ENCODE results near the gene CACFD1. TPM values are rescaled to one million over a fixed set of nuclear protein-coding genes. Genes with fewer than 3 reads are reported as not detected.
A peak's percentile ranks its signal among the peaks of the same experiment; 100 is the strongest.

Gene CACFD1
- total RNA-seq, 1 donor from 2014 or later = 39.8 TPM

DNA sequence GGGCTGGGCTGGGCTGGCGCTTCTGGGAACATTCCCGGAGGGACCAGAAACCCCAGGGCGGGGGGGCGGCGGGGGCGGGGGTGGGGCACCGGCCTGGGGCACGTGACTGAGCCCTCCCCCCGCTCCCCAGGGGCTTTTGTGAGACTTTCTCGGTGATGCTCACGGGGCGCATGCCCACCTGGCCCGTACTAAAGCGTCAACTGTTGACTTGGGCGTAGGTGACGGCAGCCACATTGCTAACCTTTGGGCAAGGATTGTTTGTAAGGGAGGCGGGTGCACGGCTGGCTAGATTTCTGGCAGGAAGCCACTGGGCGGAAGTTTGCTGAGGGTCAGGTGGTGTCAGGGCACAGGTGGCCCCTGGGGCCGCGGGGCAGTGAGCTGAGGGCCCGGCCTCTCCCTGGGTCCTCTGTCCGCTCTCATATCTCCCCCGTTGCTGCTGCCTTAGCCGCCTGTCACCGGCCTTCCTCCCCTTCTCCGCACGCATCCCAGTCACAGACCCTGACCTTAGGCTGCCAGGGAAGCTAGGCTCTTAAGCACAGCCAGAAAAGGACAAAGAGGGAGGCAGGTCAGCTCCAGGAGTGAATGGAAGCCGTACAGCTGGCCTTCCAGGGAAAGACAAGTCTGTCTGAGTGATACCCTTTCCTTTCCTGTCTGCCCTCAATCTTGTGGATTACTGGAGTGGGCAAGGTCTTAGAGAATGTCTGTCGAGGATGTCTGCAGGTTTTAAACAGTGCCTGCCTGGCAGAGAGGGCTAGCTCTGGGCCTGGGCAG is 812 bp downstream of the CACFD1 start:
- Histone ChIP-seq H3K27ac (peak overlapping the region; percentile 89), H3K9me3 (no peaks in the 10 kb centered on the region), H3K4me3 (peak overlapping the region; percentile 59), H3K27me3 (no peaks in the 10 kb centered on the region), H3K36me3 (peaks cover 7% of the 10 kb centered on the region), H3K4me1 (peaks cover 13% of the 10 kb centered on the region)
- intact Hi-C loops (cut with DNase I) = no loop called here
- peak; percentile 89 for DNase-seq
- TF ChIP-seq, protein P1, sequence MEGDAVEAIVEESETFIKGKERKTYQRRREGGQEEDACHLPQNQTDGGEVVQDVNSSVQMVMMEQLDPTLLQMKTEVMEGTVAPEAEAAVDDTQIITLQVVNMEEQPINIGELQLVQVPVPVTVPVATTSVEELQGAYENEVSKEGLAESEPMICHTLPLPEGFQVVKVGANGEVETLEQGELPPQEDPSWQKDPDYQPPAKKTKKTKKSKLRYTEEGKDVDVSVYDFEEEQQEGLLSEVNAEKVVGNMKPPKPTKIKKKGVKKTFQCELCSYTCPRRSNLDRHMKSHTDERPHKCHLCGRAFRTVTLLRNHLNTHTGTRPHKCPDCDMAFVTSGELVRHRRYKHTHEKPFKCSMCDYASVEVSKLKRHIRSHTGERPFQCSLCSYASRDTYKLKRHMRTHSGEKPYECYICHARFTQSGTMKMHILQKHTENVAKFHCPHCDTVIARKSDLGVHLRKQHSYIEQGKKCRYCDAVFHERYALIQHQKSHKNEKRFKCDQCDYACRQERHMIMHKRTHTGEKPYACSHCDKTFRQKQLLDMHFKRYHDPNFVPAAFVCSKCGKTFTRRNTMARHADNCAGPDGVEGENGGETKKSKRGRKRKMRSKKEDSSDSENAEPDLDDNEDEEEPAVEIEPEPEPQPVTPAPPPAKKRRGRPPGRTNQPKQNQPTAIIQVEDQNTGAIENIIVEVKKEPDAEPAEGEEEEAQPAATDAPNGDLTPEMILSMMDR (IDR thresholded peaks at IDR 0.05) = no peak
- ATAC-seq = peak; percentile 29

DNA sequence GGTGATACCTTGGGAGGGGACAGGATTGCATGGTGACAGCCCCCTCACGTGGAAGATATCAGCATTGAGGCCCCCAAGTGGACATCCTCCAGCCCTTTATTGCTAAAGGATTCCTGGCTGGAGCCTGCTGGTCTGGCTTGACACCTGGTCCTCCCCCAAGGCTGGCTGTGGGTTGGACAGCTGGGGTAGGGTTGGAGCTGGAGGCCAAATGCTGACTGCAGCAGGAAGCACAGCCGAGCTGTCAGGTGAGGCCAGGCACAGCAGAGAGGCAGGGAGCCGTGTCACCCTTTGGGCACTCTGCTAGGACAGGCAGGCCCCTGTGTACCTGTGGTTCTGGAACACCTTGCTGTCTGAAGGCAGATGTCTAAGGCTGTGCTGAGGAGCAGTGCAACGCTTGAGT is 2.2 kb downstream of the CACFD1 start:
- intact Hi-C loops (cut with DNase I) = no loop called here
- DNase-seq (no peak), ATAC-seq (no peak)
- no peaks in the 10 kb centered on the region for H3K9me3 ChIP-seq
- TF ChIP-seq, protein P1 (IDR thresholded peaks at IDR 0.05) = no peak
- peaks cover 13% of the 10 kb centered on the region for H3K4me1 ChIP-seq
- no peak overlapping the region for H3K27ac ChIP-seq
- H3K27me3 ChIP-seq = no peaks in the 10 kb centered on the region
- no peak overlapping the region for H3K4me3 ChIP-seq
- H3K36me3 ChIP-seq = peaks cover 10% of the 10 kb centered on the region

DNA sequence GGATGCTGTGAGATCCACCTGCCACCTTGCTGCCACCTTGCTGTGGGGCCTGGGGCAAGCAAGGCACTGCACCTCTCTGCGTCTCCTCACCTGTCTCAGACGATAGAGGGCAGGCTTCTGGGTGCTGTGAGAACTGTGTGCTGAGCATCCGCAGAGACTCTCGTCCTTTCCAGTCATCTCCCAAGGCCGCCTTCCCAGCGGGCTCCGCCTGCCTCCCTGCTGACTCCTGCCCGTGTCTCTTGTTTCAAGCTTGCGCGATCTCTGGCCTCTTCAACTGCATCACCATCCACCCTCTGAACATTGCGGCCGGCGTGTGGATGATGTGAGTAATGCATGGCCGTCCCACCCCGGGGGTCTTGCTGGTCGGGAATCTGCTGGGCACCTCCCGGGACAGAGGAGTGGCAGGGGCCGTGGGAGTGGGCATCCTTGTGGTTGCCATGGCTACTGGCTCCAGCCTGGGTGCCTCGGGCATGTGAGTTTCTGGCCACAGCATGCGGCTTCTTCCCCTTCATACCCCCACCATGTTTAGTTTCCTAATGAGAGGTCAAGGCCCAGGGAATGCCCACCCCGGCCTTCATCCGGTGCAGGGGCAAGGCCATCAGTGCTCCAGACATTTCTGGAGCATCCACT is 3.6 kb downstream of the CACFD1 start:
- intact Hi-C loops (cut with DNase I) = no loop called here
- no peak overlapping the region for H3K27ac ChIP-seq

DNA sequence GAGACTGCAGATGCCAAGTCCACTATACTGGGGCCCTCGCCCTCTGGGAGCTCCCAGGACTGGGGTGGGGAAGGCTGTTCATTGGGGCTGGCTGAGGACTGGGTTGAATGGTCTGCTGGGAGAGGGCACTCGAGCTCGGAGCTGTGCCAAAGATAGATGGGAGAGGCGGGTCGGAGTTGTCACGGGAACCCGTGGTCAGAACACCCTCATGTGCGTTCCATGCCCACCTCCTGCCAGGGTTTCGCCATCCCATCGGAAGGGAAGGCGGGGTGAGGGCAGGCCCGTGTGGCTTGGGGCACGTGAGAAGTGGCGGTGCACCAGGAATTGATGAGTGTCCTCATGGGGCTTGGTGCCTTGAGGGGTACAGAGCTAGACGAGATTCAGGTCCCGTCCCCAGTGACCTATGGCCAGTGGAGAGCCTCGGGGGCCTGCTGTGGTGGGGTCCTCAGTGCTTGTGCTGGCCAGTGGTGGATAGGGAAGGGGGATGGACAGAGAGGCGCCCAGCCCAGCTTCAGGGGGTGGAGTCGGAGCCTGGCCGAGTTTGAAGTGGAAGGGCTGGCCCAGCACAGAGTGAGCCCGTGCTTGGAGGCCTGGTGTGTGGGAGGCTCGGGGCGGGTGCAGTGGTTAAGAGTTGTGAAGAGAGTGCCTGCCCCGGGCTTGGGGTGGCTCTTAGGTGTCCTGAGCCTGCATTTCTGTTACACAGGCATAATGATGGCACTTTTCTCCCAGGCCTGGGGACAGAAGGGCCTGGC is 4.3 kb downstream of the CACFD1 start:
- TF ChIP-seq, protein P1 (IDR thresholded peaks at IDR 0.05) = no peak
- intact Hi-C loops (cut with DNase I) = no loop called here
- Histone ChIP-seq H3K27ac (no peak overlapping the region), H3K4me1 (peaks cover 10% of the 10 kb centered on the region), H3K27me3 (no peaks in the 10 kb centered on the region), H3K36me3 (peaks cover 10% of the 10 kb centered on the region), H3K4me3 (no peak overlapping the region), H3K9me3 (no peaks in the 10 kb centered on the region)
- peak; percentile 90 for DNase-seq
- ATAC-seq = peak; percentile 60

More for the DNA sequence above, 3.6 kb downstream of the CACFD1 start:
- H3K36me3 ChIP-seq = peaks cover 10% of the 10 kb centered on the region
- ATAC-seq (no peak), DNase-seq (no peak)
- no peaks in the 10 kb centered on the region for H3K27me3 ChIP-seq
- no peaks in the 10 kb centered on the region for H3K9me3 ChIP-seq
- TF ChIP-seq, protein P1 (IDR thresholded peaks at IDR 0.05) = no peak
- H3K4me3 ChIP-seq = no peak overlapping the region
- peaks cover 13% of the 10 kb centered on the region for H3K4me1 ChIP-seq

DNA sequence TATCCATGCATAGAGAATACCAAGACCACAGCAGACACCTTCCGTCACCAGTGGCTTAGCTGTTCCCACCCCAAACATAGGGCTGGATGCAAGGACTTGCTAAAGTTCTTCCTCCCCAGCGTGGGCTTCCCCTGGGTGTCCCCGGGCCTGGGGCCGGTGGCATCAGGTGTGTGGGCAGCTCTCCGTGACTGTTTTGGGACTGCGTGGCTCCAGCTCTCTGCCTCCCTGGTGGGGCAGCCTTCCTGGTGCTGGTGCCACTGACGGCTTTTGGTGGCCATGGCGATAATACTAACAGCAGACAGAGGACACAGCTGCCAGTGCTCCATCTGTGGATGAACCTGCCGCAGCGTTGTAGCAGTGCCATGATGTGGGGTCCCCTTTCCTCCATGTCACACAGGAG is 4.9 kb downstream of the CACFD1 start:
- TF ChIP-seq, protein P1 (IDR thresholded peaks at IDR 0.05) = no peak
- H3K36me3 ChIP-seq = peaks cover 10% of the 10 kb centered on the region
- H3K4me3 ChIP-seq = no peak overlapping the region
- intact Hi-C loops (cut with DNase I) = no loop called here
- H3K27ac ChIP-seq = no peak overlapping the region
- H3K9me3 ChIP-seq = no peaks in the 10 kb centered on the region
- DNase-seq (no peak), ATAC-seq (no peak)
- peaks cover 6% of the 10 kb centered on the region for H3K4me1 ChIP-seq
- no peaks in the 10 kb centered on the region for H3K27me3 ChIP-seq
